ENCODE results near the gene ANO9.
"Not testable (repeated sequence)": the region's sequence is repeated elsewhere in the genome, so short reads cannot be mapped to it uniquely, and the experiment has no call there.

Gene ANO9

DNA sequence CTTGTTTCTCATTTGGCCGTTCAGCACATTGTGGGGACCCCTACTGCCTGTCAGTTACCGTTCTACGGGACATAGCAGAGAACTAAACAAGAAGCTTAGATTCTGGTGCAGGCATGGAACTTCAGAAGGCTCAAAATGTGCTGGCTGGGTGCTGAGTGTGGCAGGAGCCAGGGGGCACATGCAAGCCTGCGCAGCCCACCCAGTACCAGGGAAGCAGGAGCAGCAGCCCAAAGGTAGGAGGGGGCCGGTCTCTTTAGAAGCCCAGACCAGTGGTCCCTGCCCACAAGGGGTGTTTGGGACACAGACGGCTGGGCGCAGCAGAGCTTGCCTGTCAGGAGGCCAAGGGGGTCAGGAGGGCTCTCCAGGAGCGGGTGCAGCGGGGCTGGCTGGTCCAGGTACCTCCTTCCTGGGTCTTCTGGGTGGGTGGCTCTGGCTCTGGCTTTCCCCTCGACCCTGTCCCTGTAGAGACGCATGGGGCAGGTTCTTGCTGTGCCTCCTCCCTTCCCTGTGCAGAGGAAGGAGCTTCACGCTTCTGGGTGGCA, 10.5 kb upstream of the ANO9 start:
- no peak for DNase-seq

- no peak for DNase-seq
These were observed 9.9 kb upstream of the ANO9 start for GRCh38 chr11:451738-452137.

DNA sequence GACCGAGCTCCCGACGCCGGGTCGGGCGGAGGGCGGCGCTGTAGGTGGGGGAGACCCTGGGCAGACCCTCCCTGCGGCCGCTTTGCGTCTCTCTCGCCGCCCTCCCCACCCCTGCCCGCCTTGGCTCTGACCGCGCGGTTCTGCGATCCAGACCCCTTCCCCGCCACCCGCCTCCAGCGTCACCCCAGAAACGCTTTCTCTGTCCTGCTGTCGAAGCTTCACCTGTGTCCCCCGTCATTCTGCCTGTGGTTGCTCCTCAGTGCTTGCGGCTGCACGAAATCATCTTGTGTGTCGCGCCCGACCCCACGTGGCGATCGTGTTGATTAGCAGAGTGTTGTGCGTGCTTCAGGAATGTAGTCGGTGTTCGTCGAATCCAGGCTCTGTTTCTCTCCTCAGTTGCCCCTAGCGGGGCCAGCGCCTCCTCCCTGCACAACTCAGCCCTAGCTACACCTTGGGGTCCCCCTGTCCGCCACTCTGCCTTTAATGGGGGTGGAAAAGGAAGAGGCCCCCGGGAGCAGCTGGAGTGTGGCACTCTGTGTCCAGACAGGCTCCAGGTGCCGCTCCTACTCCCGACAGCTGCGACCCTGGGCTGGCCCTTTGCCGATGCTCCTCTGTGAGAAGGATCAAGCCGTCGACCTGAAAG, 9.1 kb upstream of the ANO9 start:
- peak; percentile 69 for DNase-seq

GRCh38 chr11:449889-450808, 8.3 kb upstream of the ANO9 start, which contains the start of gene PTDSS2:
Gene PTDSS2 (plus strand): TSS chr11:450279. CDS start chr11:450456, 177 bp downstream.
- DNase-seq: peak; percentile 93

GRCh38 chr11:447923-448731, 6.3 kb upstream of the ANO9 start:
- peak; percentile 90 for DNase-seq

GRCh38 chr11:446891-447290, 5.1 kb upstream of the ANO9 start:
- DNase-seq: no peak

GRCh38 chr11:445765-446588, 4.2 kb upstream of the ANO9 start:
- DNase-seq: no peak

DNA sequence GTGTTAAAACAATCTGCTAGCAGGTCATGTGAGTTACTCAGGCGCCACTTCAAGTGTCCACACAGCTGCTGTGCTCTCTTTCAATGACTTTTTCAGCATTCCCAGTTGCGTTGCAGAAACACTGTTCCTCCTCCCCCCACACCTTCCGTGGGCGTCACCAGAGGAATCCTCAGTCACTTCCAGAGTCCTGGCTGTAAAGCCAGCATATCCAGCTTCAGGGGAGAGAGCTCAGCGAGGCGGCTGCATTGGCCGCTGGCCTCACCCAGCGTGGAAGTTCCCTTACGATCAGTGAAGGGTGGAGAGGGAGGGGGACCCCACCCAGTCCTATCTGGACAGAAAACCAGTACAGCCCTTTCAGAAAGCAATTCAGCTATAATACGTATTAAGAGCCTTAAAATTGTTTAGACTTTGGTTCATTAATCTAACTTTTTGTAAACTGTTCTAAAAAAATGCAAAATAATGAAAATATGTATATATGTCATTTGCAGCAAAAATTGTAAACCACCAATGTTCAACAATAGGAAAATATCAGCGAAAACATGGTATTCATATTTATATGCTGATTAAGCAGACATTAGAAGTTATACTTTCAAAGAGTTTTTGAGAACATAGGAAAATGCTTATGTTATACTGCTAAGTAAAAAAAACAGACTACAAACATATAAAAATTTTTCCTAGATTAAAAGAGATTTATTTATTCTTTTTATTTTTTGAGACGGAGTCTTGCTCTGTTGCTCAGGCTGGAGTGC, 2.8 kb upstream of the ANO9 start:
- DNase-seq: no peak

- DNase-seq: peak; percentile 47
These were observed 1.9 kb upstream of the ANO9 start for GRCh38 chr11:443542-444199.

DNA sequence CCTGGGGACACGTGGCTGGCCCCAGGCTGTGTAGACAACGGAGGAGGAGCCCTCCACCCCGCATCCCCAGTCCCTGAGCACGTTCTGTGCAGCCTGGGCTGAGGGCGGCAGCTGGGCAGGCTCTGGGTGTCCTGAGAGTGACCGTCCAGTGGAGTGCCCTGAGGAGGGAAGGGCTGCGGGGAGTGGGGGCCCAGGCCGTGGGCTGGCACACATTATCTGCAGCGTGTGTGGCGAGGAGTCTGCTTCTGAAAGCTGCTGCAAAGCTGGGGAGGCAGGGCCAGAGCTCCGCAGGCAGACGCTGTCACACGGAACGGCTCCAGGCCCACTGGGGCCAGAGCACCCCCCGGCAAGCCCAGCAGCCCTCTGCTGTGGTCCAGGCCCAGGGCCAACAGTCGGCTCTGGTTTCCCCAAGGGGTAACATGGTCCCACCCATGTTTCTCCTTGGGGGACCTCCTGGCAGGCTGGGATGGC, 835 bp upstream of the ANO9 start:
- no peak for DNase-seq

GRCh38 chr11:441043-441417, 781 bp downstream of the ANO9 start:
- DNase-seq: no peak

DNA sequence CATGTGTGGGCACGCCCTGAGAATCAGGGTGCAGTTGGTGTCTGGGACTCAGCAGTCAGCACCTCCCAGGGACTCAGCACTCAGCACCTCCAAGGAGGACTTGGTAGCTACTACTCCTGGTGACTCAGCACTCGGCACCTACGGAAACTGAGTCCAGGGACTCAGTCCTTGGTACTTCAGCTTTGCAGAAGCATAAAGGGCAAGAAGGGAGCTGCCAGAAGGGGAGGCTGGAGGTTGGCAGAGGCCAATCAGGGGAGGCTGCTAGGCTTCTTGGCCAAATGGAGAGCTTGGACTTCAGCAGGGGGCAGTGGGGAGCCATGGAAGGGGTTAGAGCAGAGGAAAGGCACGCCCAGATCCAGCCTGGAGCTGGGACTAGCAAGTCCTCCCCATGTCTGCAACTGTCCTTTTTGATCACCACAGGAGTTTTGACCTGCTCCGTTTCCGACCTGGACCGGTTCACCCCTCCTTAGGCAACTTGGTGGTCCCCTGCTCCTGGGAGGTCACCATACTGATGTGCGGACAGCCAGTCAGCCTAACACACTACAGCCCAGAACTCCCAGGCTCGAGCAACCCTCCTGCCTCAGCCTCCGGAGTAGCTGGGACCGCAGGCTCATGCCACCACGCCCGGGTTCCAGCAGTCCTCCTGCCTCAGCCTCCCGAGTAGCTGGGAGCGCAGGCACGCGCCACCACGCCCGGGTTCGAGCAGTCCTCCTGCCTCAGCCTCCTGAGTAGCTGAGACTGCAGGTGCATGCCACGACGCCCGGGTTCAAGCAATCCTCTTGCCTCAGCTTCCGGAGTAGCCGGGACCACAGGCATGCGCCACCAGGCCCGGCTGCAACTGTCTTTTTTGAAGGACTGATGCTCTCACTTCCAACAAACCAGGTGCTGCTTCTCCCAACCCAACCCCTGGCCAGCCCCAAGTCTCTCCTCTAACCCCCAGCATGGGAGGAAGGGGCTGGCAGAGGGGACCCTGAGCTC, 1.5 kb downstream of the ANO9 start:
- no peak for DNase-seq

GRCh38 chr11:439315-440064, 2.3 kb downstream of the ANO9 start:
- DNase-seq: no peak

DNA sequence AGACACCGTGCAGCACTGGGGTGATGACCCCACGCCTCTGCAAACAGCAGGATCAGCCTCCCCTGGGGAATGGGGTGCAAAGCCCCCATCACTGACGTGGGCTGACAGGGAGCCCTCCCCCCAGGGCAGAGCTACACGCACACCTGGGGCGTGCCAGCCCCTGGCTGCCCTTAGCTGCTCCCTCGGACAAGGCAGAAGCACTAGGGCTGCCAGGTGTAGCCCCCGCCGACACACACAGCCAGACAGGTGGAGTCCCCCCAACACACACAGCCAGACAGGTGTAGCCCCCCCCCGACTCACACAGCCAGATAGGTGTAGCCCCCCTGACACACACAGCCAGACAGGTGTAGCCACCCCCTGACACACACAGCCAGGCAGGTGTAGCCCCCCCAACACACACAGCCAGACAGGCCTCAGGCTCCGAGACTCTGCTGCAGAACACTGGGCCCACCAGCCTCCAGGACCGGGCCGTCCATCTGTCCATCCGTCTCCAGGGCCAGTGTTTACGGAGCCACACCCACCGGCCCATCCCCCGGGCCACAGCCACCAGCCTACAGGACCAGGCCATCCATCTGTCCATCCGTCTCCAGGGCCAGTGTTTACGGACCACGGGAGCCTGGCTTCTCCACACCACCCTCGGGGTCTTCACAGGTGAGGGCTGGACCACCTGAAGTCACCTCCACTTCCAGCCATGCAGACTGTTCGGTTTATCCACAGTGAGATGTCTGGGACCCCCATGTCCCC, 3.5 kb downstream of the ANO9 start:
- DNase-seq: no peak

DNA sequence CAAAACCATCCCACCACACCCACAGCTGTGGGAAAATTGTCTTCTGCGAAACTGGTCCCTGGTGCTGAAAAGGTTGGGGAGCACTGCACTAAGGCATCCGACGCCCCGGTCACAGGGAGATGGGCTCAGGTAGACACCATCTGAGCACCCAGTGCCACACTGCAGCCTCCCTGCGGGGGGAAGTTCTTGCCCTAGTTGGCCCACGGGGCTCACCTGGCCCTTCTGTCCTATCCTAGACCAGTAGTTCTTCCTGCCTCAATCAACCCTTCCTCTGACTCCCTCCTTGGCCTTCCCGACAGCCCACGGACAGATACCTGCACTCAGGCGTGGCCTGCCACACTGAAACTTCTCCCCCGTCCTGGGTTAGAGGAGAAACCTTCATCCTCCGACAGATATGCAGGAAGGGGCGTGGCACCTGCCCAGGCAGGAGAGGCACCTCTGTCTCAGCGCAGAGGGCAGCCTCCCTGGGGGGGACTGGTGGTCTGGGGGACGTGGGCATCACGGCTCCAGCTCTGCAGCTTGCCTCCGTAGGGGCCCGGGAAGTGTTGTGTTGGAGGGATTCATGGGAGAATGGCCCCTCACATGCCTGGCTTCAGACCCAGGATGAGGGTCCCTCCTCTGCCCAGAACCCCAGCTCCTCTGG, 4.5 kb downstream of the ANO9 start:
- DNase-seq: no peak

GRCh38 chr11:434999-435740, 6.6 kb downstream of the ANO9 start:
- not testable (repeated sequence) for DNase-seq

- no peak for DNase-seq
These were observed 7.3 kb downstream of the ANO9 start for GRCh38 chr11:434496-434895.

Measured in fibroblast of skin of right biceps (primary cell).